Body of pancreas (tissue), 4 donors: Measurements from ENCODE around the gene LETM1. TPM values are rescaled to one million over a fixed set of nuclear protein-coding genes. Genes with fewer than 3 reads are reported as not detected.
A peak's percentile ranks its signal among the peaks of the same experiment; 100 is the strongest.

Source experiments
- ATAC-seq: fragments of 150-250 bp; one replicate; pipeline ENCODE4 v1.9.1; 2016
- DNase-seq, 4 donors: peaks; one replicate each; pipeline ENCODE4 v3.0.0-alpha.2; 2019
- H3K27ac ChIP-seq, 4 donors: fragments of 200-600 bp; sonication (generic); 1 replicate in 3 of 4; 2 replicates in 1 of 4; pipeline versions ENCODE4 v1.5.1 to v1.6.1; 2016 to 2019; ENCODE audit warnings: mild to moderate bottlenecking in 1 of 4, mixed read lengths in 1 of 4, moderate library complexity in 1 of 4
- H3K27me3 ChIP-seq, 2 donors: fragments of 200-600 bp; sonication (generic); one replicate each; pipeline ENCODE4 v1.6.0; 2016; ENCODE audit warnings: mild to moderate bottlenecking in 1 of 2
- H3K36me3 ChIP-seq, 2 donors: fragments of 200-600 bp; sonication (generic); replicated peaks in 1 of 2; 2 replicates each; pipeline ENCODE4 v1.5.1; 2016; ENCODE audit warnings: low read depth in 2 of 2; ENCODE audit not compliant: insufficient read depth in 1 of 2
- H3K4me1 ChIP-seq: fragments of 200-600 bp; sonication (generic); one replicate; pipeline ENCODE4 v1.6.0; 2016
- H3K4me3 ChIP-seq, 2 donors: fragments of 200-600 bp; sonication (generic); 1 replicate in 1 of 2; 2 replicates in 1 of 2; pipeline ENCODE4 v1.5.1; 2016 to 2019
- H3K9me3 ChIP-seq, 3 donors: fragments of 200-600 bp; sonication (generic); 1 replicate in 2 of 3; 2 replicates in 1 of 3; pipeline ENCODE4 v1.5.1; 2016
- CTCF ChIP-seq, 7 experiments: fragments of 450-650 bp in 4 of 7; fragments of 200-600 bp in 3 of 7; sonication (generic) in 3 of 7; IDR thresholded peaks; one replicate each; pipeline ENCODE4 v1.5.1; 2016 to 2019; ENCODE audit warnings: antibody characterized with exemption in 7 of 7
- POLR2A ChIP-seq, 3 donors: fragments of 450-650 bp; IDR thresholded peaks; one replicate each; pipeline ENCODE4 v1.6.1; 2016; ENCODE audit warnings: antibody characterized with exemption in 3 of 3, mild to moderate bottlenecking in 2 of 3
- WGBS, 2 donors: methylation state at CpG; one replicate each; pipeline ENCODE4 v1.1.5; 2017; 5-methylcytosine and 5-hydroxymethylcytosine counted together
- intact Hi-C: fragments of 100-400 bp; cut with DNase I; formaldehyde crosslinking; loops from one replicate; pipeline ENCODE4 v1.15.1; 2023
- total RNA-seq, 2 donors: library from RNA; depleted of rRNA; stranded (reverse); fragments of >200 nt; gene quantifications; one replicate each; pipeline ENCODE4 v1.1.0, GENCODE V29; 2016

The LETM1 gene
- total RNA-seq, 2 donors from 2014 or later = 23.3 to 52.4 TPM

GRCh38 chr4:1813231-1813630, 42.7 kb downstream of the LETM1 start:
- DNase-seq = no peak
- peaks cover 15 to 26% of the 10 kb centered on the region in 2 donors for H3K36me3 ChIP-seq
- WGBS, 2 donors = 55 to 78% methylated on average over 6 to 9 of the region's 9 CpGs

GRCh38 chr4:1812720-1813119, 43.2 kb downstream of the LETM1 start:
- no peaks in the 10 kb centered on the region for H3K27me3 ChIP-seq
- ATAC-seq (no peak), DNase-seq (peak in 3 of 4 donors; percentile 62 to 72 (median 71))
- intact Hi-C loops = no loop called here
- no peak for TF ChIP-seq POLR2A (IDR thresholded peaks at IDR 0.05)
- TF ChIP-seq CTCF (IDR thresholded peaks at IDR 0.05) = no peak
- peaks cover 22% of the 10 kb centered on the region for H3K4me1 ChIP-seq
- 36 to 49% methylated on average over 11 of the region's 11 CpGs for WGBS, 2 donors
- no peak overlapping the region for H3K4me3 ChIP-seq
- no peaks in the 10 kb centered on the region for H3K9me3 ChIP-seq
- peaks cover 10 to 26% of the 10 kb centered on the region in 2 donors for H3K36me3 ChIP-seq
- H3K27ac ChIP-seq = peak overlapping the region in 2 of 4 donors; percentile 10 to 15

More at GRCh38 chr4:1813231-1813630, 42.7 kb downstream of the LETM1 start:
- TF ChIP-seq POLR2A (IDR thresholded peaks at IDR 0.05) (no peak), CTCF (IDR thresholded peaks at IDR 0.05) (no peak)
- H3K27ac ChIP-seq = peak overlapping the region in 2 of 4 donors; percentile 10 to 15
- H3K4me1 ChIP-seq = peaks cover 22% of the 10 kb centered on the region
- no peak for ATAC-seq
- intact Hi-C loops = no loop called here
- H3K9me3 ChIP-seq = no peaks in the 10 kb centered on the region
- H3K27me3 ChIP-seq = no peaks in the 10 kb centered on the region
- no peak overlapping the region for H3K4me3 ChIP-seq

- intact Hi-C loops = no loop called here
- H3K4me3 ChIP-seq = no peak overlapping the region
- peaks cover 8 to 16% of the 10 kb centered on the region in 2 donors for H3K36me3 ChIP-seq
- 85 to 93% methylated on average over 3 to 10 of the region's 10 CpGs for WGBS, 2 donors
- H3K27me3 ChIP-seq = no peaks in the 10 kb centered on the region
- no peaks in the 10 kb centered on the region for H3K9me3 ChIP-seq
- ATAC-seq = peak; percentile 1
- H3K4me1 ChIP-seq = peaks cover 36% of the 10 kb centered on the region
- TF ChIP-seq CTCF (IDR thresholded peaks at IDR 0.05) (no peak), POLR2A (IDR thresholded peaks at IDR 0.05) (no peak)
- no peak overlapping the region for H3K27ac ChIP-seq
- no peak for DNase-seq
These were observed 45.2 kb downstream of the LETM1 start for GRCh38 chr4:1810765-1811164.

- peak; percentile 69 to 79 (median 73) for DNase-seq
These were observed 46.0 kb downstream of the LETM1 start for GRCh38 chr4:1809754-1810502.

More at GRCh38 chr4:1809754-1810502, 46.0 kb downstream of the LETM1 start:
- Histone ChIP-seq H3K9me3 (no peaks in the 10 kb centered on the region), H3K27me3 (no peaks in the 10 kb centered on the region), H3K4me1 (peaks cover 45% of the 10 kb centered on the region), H3K4me3 (no peak overlapping the region), H3K27ac (peak overlapping the region in 2 of 4 donors; percentile 12 to 48), H3K36me3 (peaks cover 0 to 7% of the 10 kb centered on the region in 2 donors)
- peak; percentile 77 for ATAC-seq
- intact Hi-C loops = no loop called here
- WGBS, 2 donors = 21 to 58% methylated on average over 3 to 14 of the region's 15 CpGs
- TF ChIP-seq POLR2A (IDR thresholded peaks at IDR 0.05) (no peak), CTCF (IDR thresholded peaks at IDR 0.05) (peak; percentile 72 to 88 (median 85))
